ENCODE results near the gene NT5DC1.

NT5DC1 gene

DNA sequence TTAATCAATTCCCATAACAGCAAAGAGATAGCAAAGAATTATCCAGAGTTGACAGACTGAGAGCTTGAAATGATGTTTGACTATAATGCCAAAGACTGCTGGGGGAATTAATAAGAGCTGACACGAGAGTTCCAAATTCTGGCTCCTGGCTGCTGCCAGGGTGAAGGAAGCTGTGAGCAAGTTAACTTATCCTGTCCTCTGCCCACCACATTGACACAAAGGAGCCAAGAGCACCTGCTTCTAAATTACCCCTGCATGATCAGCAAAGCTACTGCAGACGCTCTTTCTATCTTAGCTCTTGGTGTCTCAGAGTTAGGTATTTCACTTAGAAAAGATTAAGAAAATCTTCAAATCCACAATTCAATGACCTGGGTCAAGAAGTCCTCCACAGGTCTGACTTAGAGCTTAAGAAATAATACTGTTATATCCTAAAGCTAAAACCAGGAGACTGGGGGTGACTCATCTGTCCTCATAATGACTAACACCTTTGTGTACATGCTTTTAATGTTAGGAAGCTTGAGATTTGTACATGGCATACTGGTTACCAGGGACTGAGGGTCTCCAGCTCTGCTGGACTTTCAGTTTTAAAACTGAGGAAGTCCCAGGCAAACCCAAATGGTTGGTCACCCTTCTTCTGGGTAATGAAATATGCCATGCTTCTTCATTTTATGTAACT, 26.8 kb upstream of the NT5DC1 start:
- Histone ChIP-seq H3K9me3 (replicated peaks; ENCODE audit: insufficient read depth, low read length) (no peaks in the 10 kb centered on the region), H3K36me3 (replicated peaks; ENCODE audit: insufficient read depth, low read length) (no peaks in the 10 kb centered on the region), H3K27me3 (replicated peaks; ENCODE audit: insufficient read depth, low read length) (no peaks in the 10 kb centered on the region), H3K4me1 (ENCODE audit: low read length) (no peaks in the 10 kb centered on the region), H3K4me3 (ENCODE audit: low read length) (no peak overlapping the region), H3K4me2 (ENCODE audit: low read depth, low read length) (no peak overlapping the region), H3K79me2 (ENCODE audit: low read length) (no peaks in the 10 kb centered on the region), H3F3A (ENCODE audit: insufficient read depth, low read length) (no peaks in the 10 kb centered on the region), H3K27ac (ENCODE audit: low read length) (no peak overlapping the region), H2AFZ (ENCODE audit: low read length) (no peak overlapping the region), H4K20me1 (ENCODE audit: insufficient read depth, low read length) (no peaks in the 10 kb centered on the region), H3K9me2 (replicated peaks; ENCODE audit: insufficient read depth, low read length) (no peaks in the 10 kb centered on the region), H3K9ac (ENCODE audit: low read length) (no peak overlapping the region)
- no peak for TF ChIP-seq EZH2phosphoT487 (IDR thresholded peaks at IDR 0.05; ENCODE audit: low read length)
- TF ChIP-seq, protein P1, sequence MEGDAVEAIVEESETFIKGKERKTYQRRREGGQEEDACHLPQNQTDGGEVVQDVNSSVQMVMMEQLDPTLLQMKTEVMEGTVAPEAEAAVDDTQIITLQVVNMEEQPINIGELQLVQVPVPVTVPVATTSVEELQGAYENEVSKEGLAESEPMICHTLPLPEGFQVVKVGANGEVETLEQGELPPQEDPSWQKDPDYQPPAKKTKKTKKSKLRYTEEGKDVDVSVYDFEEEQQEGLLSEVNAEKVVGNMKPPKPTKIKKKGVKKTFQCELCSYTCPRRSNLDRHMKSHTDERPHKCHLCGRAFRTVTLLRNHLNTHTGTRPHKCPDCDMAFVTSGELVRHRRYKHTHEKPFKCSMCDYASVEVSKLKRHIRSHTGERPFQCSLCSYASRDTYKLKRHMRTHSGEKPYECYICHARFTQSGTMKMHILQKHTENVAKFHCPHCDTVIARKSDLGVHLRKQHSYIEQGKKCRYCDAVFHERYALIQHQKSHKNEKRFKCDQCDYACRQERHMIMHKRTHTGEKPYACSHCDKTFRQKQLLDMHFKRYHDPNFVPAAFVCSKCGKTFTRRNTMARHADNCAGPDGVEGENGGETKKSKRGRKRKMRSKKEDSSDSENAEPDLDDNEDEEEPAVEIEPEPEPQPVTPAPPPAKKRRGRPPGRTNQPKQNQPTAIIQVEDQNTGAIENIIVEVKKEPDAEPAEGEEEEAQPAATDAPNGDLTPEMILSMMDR (IDR thresholded peaks at IDR 0.05; ENCODE audit: low read length), result no peak
- no peak for TF ChIP-seq EZH2 (optimal IDR thresholded peaks at IDR 0.05; ENCODE audit: low read depth, low read length)
- DNase-seq, result no peak

DNA sequence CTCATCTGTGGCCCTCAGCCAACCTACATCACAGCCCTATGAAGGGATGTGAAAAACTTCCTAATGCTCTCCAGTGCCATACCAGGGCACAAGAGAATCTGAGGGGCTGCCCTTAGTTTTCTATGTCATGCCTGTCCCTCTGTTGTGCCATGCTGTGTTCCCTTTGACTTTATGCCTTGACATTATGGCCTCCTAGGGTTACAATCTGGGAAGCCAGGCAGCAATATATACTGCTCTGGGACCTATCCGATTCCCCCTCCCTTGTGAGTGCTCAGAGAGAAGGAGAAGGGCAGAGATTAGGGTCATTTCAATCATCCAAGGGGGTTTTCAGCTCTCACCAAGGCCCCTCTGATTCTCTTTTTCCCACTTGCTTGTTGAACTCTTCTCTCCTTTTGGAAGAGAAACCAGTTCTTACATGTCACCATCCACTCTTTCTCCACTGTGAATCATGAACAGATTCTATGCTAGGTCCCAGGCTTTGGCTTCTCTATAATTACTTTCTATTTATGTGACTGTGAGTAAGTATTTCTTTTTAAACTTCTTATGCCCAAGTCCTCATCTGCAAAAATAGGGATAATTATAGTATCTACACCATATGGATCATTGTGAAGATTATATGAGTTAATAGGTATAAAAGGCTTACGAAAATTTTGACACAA, 25.8 kb upstream of the NT5DC1 start:
- no peak overlapping the region for H2AFZ ChIP-seq (ENCODE audit: low read length)
- no peak overlapping the region for H3K9ac ChIP-seq (ENCODE audit: low read length)
- no peaks in the 10 kb centered on the region for H3K9me3 ChIP-seq (replicated peaks; ENCODE audit: insufficient read depth, low read length)
- DNase-seq, result no peak
- H3K9me2 ChIP-seq (replicated peaks; ENCODE audit: insufficient read depth, low read length), result no peaks in the 10 kb centered on the region
- H3K4me3 ChIP-seq (ENCODE audit: low read length), result no peak overlapping the region
- H3F3A ChIP-seq (ENCODE audit: insufficient read depth, low read length), result no peaks in the 10 kb centered on the region
- H3K4me1 ChIP-seq (ENCODE audit: low read length), result no peaks in the 10 kb centered on the region
- H3K4me2 ChIP-seq (ENCODE audit: low read depth, low read length), result no peak overlapping the region
- H3K27me3 ChIP-seq (replicated peaks; ENCODE audit: insufficient read depth, low read length), result no peaks in the 10 kb centered on the region
- H3K79me2 ChIP-seq (ENCODE audit: low read length), result no peaks in the 10 kb centered on the region
- TF ChIP-seq, protein P1 (IDR thresholded peaks at IDR 0.05; ENCODE audit: low read length), result no peak
- no peak for TF ChIP-seq EZH2 (optimal IDR thresholded peaks at IDR 0.05; ENCODE audit: low read depth, low read length)
- no peak for TF ChIP-seq EZH2phosphoT487 (IDR thresholded peaks at IDR 0.05; ENCODE audit: low read length)
- no peaks in the 10 kb centered on the region for H4K20me1 ChIP-seq (ENCODE audit: insufficient read depth, low read length)
- no peaks in the 10 kb centered on the region for H3K36me3 ChIP-seq (replicated peaks; ENCODE audit: insufficient read depth, low read length)
- H3K27ac ChIP-seq (ENCODE audit: low read length), result no peak overlapping the region

DNA sequence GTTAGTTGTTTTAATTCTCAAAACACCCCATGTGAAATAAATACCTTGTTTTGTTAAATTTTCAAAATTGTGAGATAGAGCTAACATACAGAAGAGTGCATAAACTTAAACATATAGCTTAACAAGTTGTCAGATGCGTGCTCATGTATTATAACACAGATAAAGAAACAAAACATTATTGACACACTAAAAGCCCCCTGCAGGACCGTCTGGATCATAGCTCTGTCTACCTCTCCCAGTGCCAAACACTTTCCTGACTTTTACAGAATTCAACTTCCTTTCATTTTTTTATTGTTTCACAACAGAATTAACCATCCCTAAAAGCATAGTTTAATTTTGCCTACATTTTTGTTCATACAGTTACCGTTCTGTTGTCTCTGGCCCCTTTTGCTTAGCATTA, 22.1 kb upstream of the NT5DC1 start:
- H2AFZ ChIP-seq (ENCODE audit: low read length), result no peak overlapping the region
- no peak for DNase-seq
- H3K27ac ChIP-seq (ENCODE audit: low read length), result no peak overlapping the region
- H3K27me3 ChIP-seq (replicated peaks; ENCODE audit: insufficient read depth, low read length), result no peaks in the 10 kb centered on the region
- H3F3A ChIP-seq (ENCODE audit: insufficient read depth, low read length), result no peaks in the 10 kb centered on the region
- no peaks in the 10 kb centered on the region for H3K9me3 ChIP-seq (replicated peaks; ENCODE audit: insufficient read depth, low read length)
- H3K79me2 ChIP-seq (ENCODE audit: low read length), result no peaks in the 10 kb centered on the region
- no peak overlapping the region for H3K4me3 ChIP-seq (ENCODE audit: low read length)
- no peak for TF ChIP-seq EZH2phosphoT487 (IDR thresholded peaks at IDR 0.05; ENCODE audit: low read length)
- TF ChIP-seq, protein P1 (IDR thresholded peaks at IDR 0.05; ENCODE audit: low read length), result no peak
- TF ChIP-seq EZH2 (optimal IDR thresholded peaks at IDR 0.05; ENCODE audit: low read depth, low read length), result no peak
- H3K9me2 ChIP-seq (replicated peaks; ENCODE audit: insufficient read depth, low read length), result no peaks in the 10 kb centered on the region
- H3K36me3 ChIP-seq (replicated peaks; ENCODE audit: insufficient read depth, low read length), result no peaks in the 10 kb centered on the region
- H3K4me2 ChIP-seq (ENCODE audit: low read depth, low read length), result no peak overlapping the region
- H4K20me1 ChIP-seq (ENCODE audit: insufficient read depth, low read length), result no peaks in the 10 kb centered on the region
- H3K9ac ChIP-seq (ENCODE audit: low read length), result no peak overlapping the region
- no peaks in the 10 kb centered on the region for H3K4me1 ChIP-seq (ENCODE audit: low read length)
